Gastrocnemius medialis (tissue), 4 donors: ENCODE results near the gene RIMS4. TPM values are rescaled to one million over a fixed set of nuclear protein-coding genes. Genes with fewer than 3 reads are reported as not detected.

Experiments
- ATAC-seq, 2 donors: fragments of 150-250 bp; one replicate each; pipeline ENCODE4 v1.9.1; 2016
- DNase-seq, 2 donors: peaks; one replicate each; pipeline ENCODE4 v3.0.0-alpha.2; 2019
- H3K27ac ChIP-seq, 4 donors: fragments of 200-600 bp; sonication (generic); 1 replicate in 1 of 4; 2 replicates in 3 of 4; pipeline ENCODE4 v1.5.1; 2016 to 2018; ENCODE audit warnings: mild to moderate bottlenecking in 2 of 4, moderate library complexity in 1 of 4
- H3K27me3 ChIP-seq, 3 donors: fragments of 200-600 bp; sonication (generic) in 2 of 3; 1 replicate in 1 of 3; 2 replicates in 2 of 3; pipeline versions ENCODE4 v1.5.1 to v1.6.0; 2016 to 2019; ENCODE audit warnings: mild to moderate bottlenecking in 1 of 3, moderate library complexity in 1 of 3
- H3K36me3 ChIP-seq, 2 donors: fragments of 200-600 bp; sonication (generic) in 1 of 2; one replicate each; pipeline ENCODE4 v1.5.1; 2017 to 2018
- H3K4me1 ChIP-seq, 2 donors: fragments of 200-600 bp; sonication (generic) in 1 of 2; one replicate each; pipeline ENCODE4 v1.5.1; 2016 to 2017; ENCODE audit warnings: mild to moderate bottlenecking in 2 of 2
- H3K4me3 ChIP-seq, 4 donors: fragments of 200-600 bp; sonication (generic) in 3 of 4; 1 replicate in 1 of 4; 2 replicates in 3 of 4; pipeline ENCODE4 v1.5.1; 2016 to 2019; ENCODE audit warnings: mild to moderate bottlenecking in 2 of 4
- H3K9me3 ChIP-seq, 3 donors: fragments of 200-600 bp; sonication (generic) in 2 of 3; 1 replicate in 1 of 3; 2 replicates in 2 of 3; pipeline ENCODE4 v1.5.1; 2016 to 2019
- CTCF ChIP-seq, 5 experiments: fragments of 450-650 bp in 3 of 5; fragments of 200-600 bp in 2 of 5; sonication (generic) in 2 of 5; IDR thresholded peaks in 4 of 5; conservative IDR thresholded peaks in 1 of 5; 1 replicate in 4 of 5; 2 replicates in 1 of 5; pipeline ENCODE4 v1.5.1; 2016 to 2019; ENCODE audit warnings: antibody characterized with exemption in 5 of 5, mild to moderate bottlenecking in 3 of 5, moderate library complexity in 3 of 5
- POLR2A ChIP-seq, 2 donors: fragments of 450-650 bp; IDR thresholded peaks; one replicate each; pipeline ENCODE4 v1.6.1; 2017; ENCODE audit warnings: antibody characterized with exemption in 2 of 2, mild to moderate bottlenecking in 2 of 2, moderate library complexity in 2 of 2
- in situ Hi-C, 4 donors: fragments of 200-750 bp; cut with MboI; loops; one replicate each; pipeline versions ENCODE4 v1.15.0 to v1.8.0; 2017; ENCODE audit warnings: low sequenced_read_pairs in 4 of 4
- intact Hi-C: fragments of 100-400 bp; cut with DNase I; formaldehyde crosslinking; loops from one replicate; pipeline ENCODE4 v1.15.1; 2023; ENCODE audit warnings: low total_unique reads
- total RNA-seq, 4 donors: library from RNA; depleted of rRNA; stranded (reverse); fragments of >200 nt; gene quantifications; one replicate each; pipeline versions ENCODE4 v1.1.0 to v1.2.3, GENCODE V29; 2016

RIMS4 gene
- total RNA-seq, 4 donors from 2014 or later = 0.13 to 0.41 TPM; not detected in 2

GRCh38 chr20:44833437-44833836, 23.1 kb upstream of the RIMS4 start:
- Histone ChIP-seq H3K4me1 (no peaks in the 10 kb centered on the region), H3K27me3 (peaks cover 5 to 24% (median 13%) of the 10 kb centered on the region in 3 donors), H3K9me3 (no peaks in the 10 kb centered on the region), H3K36me3 (no peaks in the 10 kb centered on the region), H3K27ac (no peak overlapping the region), H3K4me3 (no peak overlapping the region)
- ATAC-seq = no peak
- no peak for DNase-seq
- no peak for TF ChIP-seq CTCF (IDR thresholded peaks at IDR 0.05 in 4 of 5, conservative IDR thresholded peaks at IDR 0.05 in 1 of 5)
- in situ Hi-C loops = no loop called here
- intact Hi-C loops = no loop called here

GRCh38 chr20:44832724-44833123, 22.4 kb upstream of the RIMS4 start:
- no peak overlapping the region for H3K27ac ChIP-seq
- no peaks in the 10 kb centered on the region for H3K9me3 ChIP-seq
- intact Hi-C loops = no loop called here
- TF ChIP-seq POLR2A (IDR thresholded peaks at IDR 0.05) (no peak), CTCF (IDR thresholded peaks at IDR 0.05 in 4 of 5, conservative IDR thresholded peaks at IDR 0.05 in 1 of 5) (no peak)
- no peak for DNase-seq
- no peaks in the 10 kb centered on the region for H3K36me3 ChIP-seq
- peaks cover 5 to 24% (median 13%) of the 10 kb centered on the region in 3 donors for H3K27me3 ChIP-seq
- no peak for ATAC-seq
- H3K4me3 ChIP-seq = no peak overlapping the region
- in situ Hi-C loops = no loop called here
- H3K4me1 ChIP-seq = no peaks in the 10 kb centered on the region

- Histone ChIP-seq H3K27ac (no peak overlapping the region), H3K36me3 (no peaks in the 10 kb centered on the region), H3K4me3 (no peak overlapping the region), H3K4me1 (no peaks in the 10 kb centered on the region), H3K9me3 (no peaks in the 10 kb centered on the region), H3K27me3 (peaks cover 0 to 19% (median 3%) of the 10 kb centered on the region in 3 donors)
- in situ Hi-C loops (no loop called here), intact Hi-C loops (no loop called here)
- TF ChIP-seq POLR2A (IDR thresholded peaks at IDR 0.05) (no peak), CTCF (IDR thresholded peaks at IDR 0.05 in 4 of 5, conservative IDR thresholded peaks at IDR 0.05 in 1 of 5) (no peak)
- DNase-seq (no peak), ATAC-seq (no peak)
Observed at GRCh38 chr20:44830995-44831394, 20.6 kb upstream of the RIMS4 start.

- ATAC-seq = no peak
- no peaks in the 10 kb centered on the region for H3K9me3 ChIP-seq
- no peaks in the 10 kb centered on the region for H3K4me1 ChIP-seq
- in situ Hi-C loops = no loop called here
- no peak overlapping the region for H3K4me3 ChIP-seq
- no peak for DNase-seq
- H3K36me3 ChIP-seq = no peaks in the 10 kb centered on the region
- peaks cover 0 to 19% (median 0%) of the 10 kb centered on the region in 3 donors for H3K27me3 ChIP-seq
- TF ChIP-seq CTCF (IDR thresholded peaks at IDR 0.05 in 4 of 5, conservative IDR thresholded peaks at IDR 0.05 in 1 of 5) = no peak
- TF ChIP-seq POLR2A (IDR thresholded peaks at IDR 0.05) = no peak
- no peak overlapping the region for H3K27ac ChIP-seq
- intact Hi-C loops = no loop called here
Observed at GRCh38 chr20:44830523-44830922, 20.2 kb upstream of the RIMS4 start.

GRCh38 chr20:44829688-44830087, 19.3 kb upstream of the RIMS4 start:
- no peak for ATAC-seq

More at GRCh38 chr20:44829688-44830087, 19.3 kb upstream of the RIMS4 start:
- no peak overlapping the region for H3K27ac ChIP-seq
- DNase-seq = no peak
- H3K36me3 ChIP-seq = no peaks in the 10 kb centered on the region
- H3K4me3 ChIP-seq = no peak overlapping the region
- peaks cover 0 to 19% (median 0%) of the 10 kb centered on the region in 3 donors for H3K27me3 ChIP-seq
- TF ChIP-seq CTCF (IDR thresholded peaks at IDR 0.05 in 4 of 5, conservative IDR thresholded peaks at IDR 0.05 in 1 of 5) (no peak), POLR2A (IDR thresholded peaks at IDR 0.05) (no peak)
- in situ Hi-C loops = no loop called here
- intact Hi-C loops = no loop called here
- no peaks in the 10 kb centered on the region for H3K9me3 ChIP-seq
- no peaks in the 10 kb centered on the region for H3K4me1 ChIP-seq
